HCT116 (cell line): ENCODE data around the gene FBXO24. TPM values are rescaled to one million over a fixed set of nuclear protein-coding genes. Genes with fewer than 3 reads are reported as not detected.

Experiments used
- total RNA-seq: library from RNA; stranded (reverse); gene quantifications from one replicate; pipeline ENCODE4 v1.2.1, GENCODE V29; 2021; ENCODE audit not compliant: unreplicated experiment

FBXO24 gene
- total RNA-seq, 1 experiment from 2014 or later, result 2.1 TPM

Other genes starting within 250 kb of the FBXO24 start
- gene PILRB, start 228.2 kb upstream of the FBXO24 start, total RNA-seq, result 60.2 TPM
- 1.8 TPM for gene PILRA, start 212.8 kb upstream of the FBXO24 start, total RNA-seq
- 1.5 TPM for gene ZCWPW1, start 157.6 kb upstream of the FBXO24 start, total RNA-seq
- gene MEPCE, start 156.5 kb upstream of the FBXO24 start, total RNA-seq, result 44.4 TPM
- 68.7 TPM for gene PPP1R35, start 149.8 kb upstream of the FBXO24 start, total RNA-seq
- gene SPACDR, start 122.1 kb upstream of the FBXO24 start, total RNA-seq, result 1.7 TPM
- gene TSC22D4, start 107.1 kb upstream of the FBXO24 start, total RNA-seq, result 36.9 TPM
- 6.7 TPM for gene NYAP1, start 102.4 kb upstream of the FBXO24 start, total RNA-seq
- gene AGFG2, start 47.1 kb upstream of the FBXO24 start, total RNA-seq, result 14.0 TPM
- 4.4 TPM for gene SAP25, start 12.4 kb upstream of the FBXO24 start, total RNA-seq
- gene LRCH4, start 199 bp upstream of the FBXO24 start, total RNA-seq, result 47.9 TPM
- 12.4 TPM for gene PCOLCE, start 16.0 kb downstream of the FBXO24 start, total RNA-seq
- 32.8 TPM for gene MOSPD3, start 26.2 kb downstream of the FBXO24 start, total RNA-seq
- 11.8 TPM for gene TFR2, start 55.2 kb downstream of the FBXO24 start, total RNA-seq
- not detected for gene ACTL6B, start 70.1 kb downstream of the FBXO24 start, total RNA-seq
- gene GNB2, start 87.4 kb downstream of the FBXO24 start, total RNA-seq, result 246 TPM
- gene GIGYF1, start 107.9 kb downstream of the FBXO24 start, total RNA-seq, result 59.7 TPM
- 67.5 TPM for gene POP7, start 119.8 kb downstream of the FBXO24 start, total RNA-seq
- 0.30 TPM for gene EPO, start 134.1 kb downstream of the FBXO24 start, total RNA-seq
- not detected for gene ZAN, start 147.3 kb downstream of the FBXO24 start, total RNA-seq
- gene EPHB4, start 241.2 kb downstream of the FBXO24 start, total RNA-seq, result 61.1 TPM